ENCODE data around the gene FCHSD2.

Gene FCHSD2

DNA sequence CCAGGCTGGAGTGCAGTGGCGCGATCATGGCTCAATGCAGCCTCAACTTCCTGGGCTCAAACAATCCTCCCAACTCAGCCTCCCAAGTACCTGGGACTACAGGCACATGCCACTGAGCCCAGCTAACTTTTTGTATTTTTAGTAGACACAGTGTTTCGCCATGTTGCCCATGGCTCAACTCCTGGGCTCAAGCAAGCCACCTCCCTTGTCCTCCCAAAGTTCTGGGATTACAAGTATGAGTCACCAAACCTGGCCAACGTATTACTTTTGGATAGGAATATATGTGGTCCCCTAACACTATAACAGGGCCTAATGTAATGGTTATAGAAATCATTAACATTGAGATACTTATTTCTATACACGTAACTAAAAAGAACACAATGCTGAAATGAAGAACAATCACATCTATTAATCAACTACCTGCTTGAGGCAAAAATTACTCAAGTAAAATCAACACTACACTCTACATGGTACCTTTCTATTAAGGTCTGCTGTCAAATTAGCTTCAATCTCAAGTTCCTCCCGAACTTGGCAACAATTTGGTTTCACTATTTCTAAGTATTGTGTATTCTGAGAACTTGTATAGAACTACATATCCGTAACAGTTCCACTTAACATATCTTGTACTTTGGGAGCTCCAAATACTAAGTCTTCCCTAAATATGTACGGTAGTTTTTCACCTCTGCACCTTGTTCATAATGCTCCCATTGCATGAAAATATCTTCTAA, 124.9 kb downstream of the FCHSD2 start:
- TF ChIP-seq ZNF274 (IDR thresholded peaks at IDR 0.05; ENCODE audit: low read depth, low read length), result no peak
- H3K4me3 ChIP-seq (ENCODE audit: low read length), result no peak overlapping the region

DNA sequence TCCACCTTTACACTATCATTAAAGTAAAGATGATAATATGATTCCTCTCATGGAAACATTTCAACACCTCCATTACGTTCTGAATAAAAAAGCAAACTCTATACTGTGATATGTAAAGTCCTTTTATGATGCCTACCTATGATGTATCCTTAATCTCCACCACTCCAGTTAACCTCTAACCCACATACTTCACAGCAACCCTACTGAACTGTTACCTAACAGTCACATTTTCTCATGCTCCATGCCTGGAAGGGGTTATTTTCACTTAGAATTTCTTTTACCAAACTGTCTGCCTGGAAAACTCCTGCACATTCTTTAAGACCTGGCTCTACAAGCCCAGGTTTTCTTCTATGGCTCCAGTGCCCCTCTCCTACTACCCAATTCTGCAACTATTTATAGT, 129.1 kb downstream of the FCHSD2 start:
- TF ChIP-seq ZNF274 (IDR thresholded peaks at IDR 0.05; ENCODE audit: low read depth, low read length), result no peak
- H3K4me3 ChIP-seq (ENCODE audit: low read length), result no peak overlapping the region

DNA sequence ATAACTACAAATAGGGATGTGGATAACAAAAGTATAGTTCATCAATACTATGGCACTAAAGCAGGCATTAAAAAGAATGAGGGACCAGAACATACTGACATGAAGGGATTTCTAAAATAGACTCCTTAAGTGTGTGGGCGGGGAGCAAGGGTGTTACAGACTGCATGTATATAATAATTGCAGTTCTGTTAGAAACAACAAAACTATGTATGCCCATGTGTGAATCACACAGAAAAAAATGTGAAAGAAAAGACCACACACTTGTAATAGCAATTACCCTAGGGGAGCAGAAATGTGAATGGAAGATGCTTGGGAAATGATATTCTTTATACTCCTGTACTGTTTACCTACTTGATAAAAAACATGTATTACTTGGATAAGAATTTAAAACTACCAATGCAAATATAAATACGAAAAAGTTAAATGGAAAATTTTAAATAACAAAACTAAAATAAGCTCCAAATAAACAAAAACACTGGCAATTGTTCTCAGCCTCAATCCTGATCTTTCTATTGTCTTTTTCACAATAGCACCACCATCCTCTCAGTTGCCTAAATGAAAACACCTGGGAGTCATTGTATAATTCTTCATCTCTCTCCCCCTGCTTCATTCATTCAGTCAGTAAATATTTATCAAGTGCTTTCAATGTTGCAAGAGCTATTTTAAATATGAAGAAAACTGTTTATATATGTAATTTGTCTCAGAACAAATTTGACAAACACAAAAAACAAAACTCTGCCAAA, 129.8 kb downstream of the FCHSD2 start:
- H3K4me3 ChIP-seq (ENCODE audit: low read length), result no peak overlapping the region
- TF ChIP-seq ZNF274 (IDR thresholded peaks at IDR 0.05; ENCODE audit: low read depth, low read length), result no peak

DNA sequence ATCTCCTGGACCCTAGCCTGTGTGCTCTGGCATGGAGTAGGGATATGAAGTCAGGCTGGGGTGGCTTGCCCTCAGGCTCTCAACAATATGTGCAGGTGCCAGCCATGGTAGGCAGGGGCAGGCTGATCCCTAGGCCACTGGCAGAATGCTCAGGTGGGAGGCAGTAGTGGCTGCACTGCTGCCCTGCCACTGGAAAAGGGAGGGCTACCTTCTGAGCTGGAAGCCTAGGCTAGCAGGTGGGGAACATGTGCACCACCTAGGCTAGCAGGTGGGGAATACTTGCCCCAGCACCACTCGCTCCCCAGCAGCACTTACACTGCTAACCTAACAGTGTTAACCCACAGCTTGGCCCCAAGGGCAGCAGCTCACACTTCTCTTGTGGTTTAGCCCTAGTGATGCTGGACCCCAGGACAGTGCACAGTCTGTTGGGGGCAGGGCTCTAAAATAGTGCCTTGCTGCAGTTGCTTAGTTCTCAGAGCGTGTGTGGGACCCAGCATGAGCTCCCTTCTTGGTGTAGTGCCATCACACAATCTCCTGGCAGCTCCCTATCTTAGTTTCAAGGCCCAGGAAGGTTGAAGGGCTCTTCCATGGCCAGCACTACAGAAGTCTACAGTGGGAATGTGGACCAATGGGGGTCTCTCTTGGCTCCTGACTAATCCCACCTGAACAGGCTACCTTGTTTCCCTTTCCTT, 130.8 kb downstream of the FCHSD2 start:
- no peak overlapping the region for H3K4me3 ChIP-seq (ENCODE audit: low read length)
- TF ChIP-seq ZNF274 (IDR thresholded peaks at IDR 0.05; ENCODE audit: low read depth, low read length), result no peak

DNA sequence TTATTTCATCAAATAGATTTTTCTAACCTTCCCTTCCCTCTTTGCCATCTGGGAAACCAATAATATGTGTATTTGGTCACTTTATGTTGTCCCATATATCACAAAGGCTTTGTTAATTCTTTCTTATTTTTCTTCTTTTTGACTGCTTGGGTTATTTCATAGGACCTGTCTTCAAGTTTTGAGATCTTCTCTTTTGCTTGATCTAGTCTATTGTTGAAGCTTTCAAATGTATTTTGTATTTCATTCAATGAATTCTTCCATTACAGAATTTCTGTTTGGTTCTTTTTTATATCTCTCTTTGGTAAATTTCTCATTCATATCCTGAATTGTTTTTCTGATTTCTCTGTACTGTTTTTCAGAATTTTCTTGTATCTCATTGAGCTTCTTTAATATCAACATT, 132.1 kb downstream of the FCHSD2 start:
- TF ChIP-seq ZNF274 (IDR thresholded peaks at IDR 0.05; ENCODE audit: low read depth, low read length), result no peak
- H3K4me3 ChIP-seq (ENCODE audit: low read length), result no peak overlapping the region

DNA sequence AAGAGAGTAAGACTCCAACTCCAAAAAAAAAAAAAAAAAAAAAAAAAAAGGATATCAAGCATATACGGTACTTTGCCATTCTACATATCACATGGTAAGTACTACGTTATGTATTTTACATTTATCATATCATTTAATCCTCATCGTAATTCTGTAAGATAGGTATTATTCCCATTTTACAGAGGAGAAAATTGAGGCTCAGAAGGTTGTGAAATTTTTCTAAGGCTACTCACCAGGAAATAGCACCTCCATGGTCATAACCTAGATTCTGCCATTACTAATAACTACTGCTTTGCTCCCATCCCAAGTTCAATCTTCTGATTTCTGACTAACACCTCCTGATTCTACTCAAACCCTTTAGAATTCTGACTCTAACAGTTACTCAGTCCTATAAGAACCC, 138.0 kb downstream of the FCHSD2 start:
- no peak for TF ChIP-seq ZNF274 (IDR thresholded peaks at IDR 0.05; ENCODE audit: low read depth, low read length)

DNA sequence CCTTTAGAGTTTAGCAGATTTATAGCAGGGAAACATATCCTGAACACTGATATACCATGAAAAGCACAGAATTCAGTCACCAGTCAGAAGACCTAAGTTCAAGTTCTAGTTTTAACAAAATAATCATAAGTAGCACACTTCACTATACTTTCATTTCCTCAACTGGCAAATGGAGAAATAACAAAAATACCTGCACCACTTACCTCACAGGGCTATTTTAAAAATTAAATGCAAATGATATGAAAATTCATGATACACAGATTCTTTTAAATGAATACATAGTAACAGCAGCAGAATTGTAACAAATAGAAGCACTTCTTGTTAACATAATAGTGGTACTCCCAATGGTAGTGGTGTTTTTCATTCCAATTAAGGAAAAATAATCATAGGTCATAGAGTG, 139.0 kb downstream of the FCHSD2 start:
- no peak for TF ChIP-seq ZNF274 (IDR thresholded peaks at IDR 0.05; ENCODE audit: low read depth, low read length)

More for the DNA sequence above, 138.0 kb downstream of the FCHSD2 start:
- no peak overlapping the region for H3K4me3 ChIP-seq (ENCODE audit: low read length)

DNA sequence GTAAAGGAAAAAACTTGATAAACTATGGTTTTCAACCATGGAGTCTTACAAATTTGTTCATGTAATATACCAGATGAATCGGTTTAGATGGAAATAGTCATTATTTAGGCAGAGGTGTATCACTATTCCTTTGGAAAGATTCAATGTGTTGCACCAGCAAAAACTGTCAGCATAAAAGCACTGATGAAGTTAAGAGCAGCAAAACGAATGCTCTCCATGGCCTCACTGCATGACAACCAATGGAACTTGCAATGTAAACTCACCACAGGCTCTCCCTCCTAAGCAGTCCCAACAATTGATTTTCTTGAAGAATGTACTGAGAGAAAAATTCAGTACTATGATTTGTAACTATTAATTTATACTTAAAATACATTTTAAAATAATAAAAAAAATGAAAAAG, 139.9 kb downstream of the FCHSD2 start:
- H3K4me3 ChIP-seq (ENCODE audit: low read length), result no peak overlapping the region
- no peak for TF ChIP-seq ZNF274 (IDR thresholded peaks at IDR 0.05; ENCODE audit: low read depth, low read length)

More for the DNA sequence above, 139.0 kb downstream of the FCHSD2 start:
- no peak overlapping the region for H3K4me3 ChIP-seq (ENCODE audit: low read length)

DNA sequence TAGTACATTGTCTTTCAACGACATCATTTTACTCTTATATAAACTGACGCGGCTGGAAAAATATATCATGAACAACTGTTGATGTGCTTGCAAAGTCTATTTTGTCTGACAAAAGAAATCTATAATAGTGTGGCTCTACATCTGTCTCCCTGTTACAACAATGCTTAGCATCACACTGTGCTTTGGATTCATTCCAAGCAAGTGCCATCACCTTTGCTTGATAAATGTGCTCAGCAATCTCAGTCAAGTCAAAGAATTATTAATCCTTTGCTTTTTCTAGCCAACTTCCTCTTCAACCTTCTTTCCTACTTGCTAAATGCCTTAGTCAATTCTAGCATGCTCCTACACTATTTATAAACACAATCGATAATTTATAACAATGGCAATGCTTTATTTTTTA, 140.5 kb downstream of the FCHSD2 start:
- TF ChIP-seq ZNF274 (IDR thresholded peaks at IDR 0.05; ENCODE audit: low read depth, low read length), result no peak
- no peak overlapping the region for H3K4me3 ChIP-seq (ENCODE audit: low read length)

DNA sequence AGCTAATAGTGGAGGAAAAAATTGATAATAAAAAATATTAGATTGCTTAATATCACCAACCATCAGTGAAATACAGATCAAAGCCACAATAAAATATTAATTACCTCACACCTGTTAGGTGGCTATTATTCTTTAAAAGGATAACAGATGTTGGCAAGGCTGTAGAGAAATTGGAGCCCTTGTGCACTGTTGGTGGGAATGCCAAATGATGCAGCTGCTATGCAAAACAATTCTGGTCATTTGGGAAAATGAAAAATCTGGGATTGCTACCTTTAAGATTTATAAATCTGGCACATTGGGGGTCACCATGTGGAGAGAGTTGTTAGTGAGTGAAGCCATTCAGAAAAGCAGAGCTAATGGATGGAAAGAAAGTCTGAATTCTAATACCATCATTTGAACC, 143.4 kb downstream of the FCHSD2 start:
- no peak for TF ChIP-seq ZNF274 (IDR thresholded peaks at IDR 0.05; ENCODE audit: low read depth, low read length)
- H3K4me3 ChIP-seq (ENCODE audit: low read length), result no peak overlapping the region

DNA sequence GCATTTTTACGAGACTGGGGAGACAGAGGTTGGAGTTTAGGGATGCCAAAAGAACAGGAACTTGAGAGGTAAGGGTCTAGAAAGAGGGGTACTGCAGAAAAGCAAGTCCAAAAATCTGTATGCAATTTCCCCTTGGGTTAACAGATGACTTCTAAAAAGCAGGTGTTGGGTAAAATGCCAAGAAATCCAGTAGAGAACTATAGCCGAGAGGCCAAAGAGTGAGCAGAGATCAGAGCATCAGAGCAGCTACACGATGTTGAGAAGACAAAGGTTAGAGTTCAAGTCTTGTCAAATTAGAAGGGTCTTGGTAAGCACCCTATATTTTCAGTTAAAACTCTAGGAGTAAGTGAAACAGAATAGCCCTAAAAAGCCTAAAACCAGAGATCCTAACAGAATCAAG, 145.2 kb downstream of the FCHSD2 start:
- H3K4me3 ChIP-seq (ENCODE audit: low read length), result no peak overlapping the region
- TF ChIP-seq ZNF274 (IDR thresholded peaks at IDR 0.05; ENCODE audit: low read depth, low read length), result no peak

DNA sequence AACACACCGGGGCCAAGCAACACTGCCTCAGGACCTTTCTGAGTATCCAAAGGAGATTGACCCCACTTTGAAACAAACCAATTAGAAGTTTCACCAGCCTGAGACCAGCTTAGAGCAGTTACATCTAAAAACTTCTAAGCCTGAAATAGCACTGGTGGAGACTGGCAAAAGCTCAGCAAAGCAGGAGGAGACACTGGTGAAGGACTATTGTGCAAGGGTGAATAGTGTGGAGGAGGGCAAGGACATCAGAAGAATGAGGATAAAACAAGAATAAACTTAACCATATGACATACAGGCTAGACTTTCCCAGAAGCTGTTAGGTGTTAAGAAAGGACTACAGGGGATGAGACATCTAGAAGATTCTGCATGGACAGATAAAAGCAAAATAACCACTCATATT, 152.4 kb downstream of the FCHSD2 start:
- H3K4me3 ChIP-seq (ENCODE audit: low read length), result no peak overlapping the region
- no peak for TF ChIP-seq ZNF274 (IDR thresholded peaks at IDR 0.05; ENCODE audit: low read depth, low read length)

DNA sequence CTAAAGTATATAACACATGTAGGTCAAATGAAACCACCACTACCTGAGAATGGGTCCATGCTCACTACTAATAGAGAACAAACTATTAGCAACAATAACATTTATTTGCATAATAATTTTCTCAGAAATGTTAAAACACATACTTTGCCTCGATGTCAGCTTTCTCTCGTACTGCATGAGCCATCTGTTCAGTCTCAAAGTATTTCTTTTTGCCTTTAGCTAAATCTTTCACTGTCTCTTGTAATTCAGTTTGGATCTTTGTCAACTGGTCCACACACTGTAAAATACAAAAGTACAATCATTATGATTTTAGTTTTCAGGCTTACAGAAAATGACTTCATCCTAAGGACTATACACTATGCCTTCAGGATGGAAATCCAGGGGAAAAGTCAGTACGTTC, 153.3 kb downstream of the FCHSD2 start:
- TF ChIP-seq ZNF274 (IDR thresholded peaks at IDR 0.05; ENCODE audit: low read depth, low read length), result no peak
- H3K4me3 ChIP-seq (ENCODE audit: low read length), result no peak overlapping the region

DNA sequence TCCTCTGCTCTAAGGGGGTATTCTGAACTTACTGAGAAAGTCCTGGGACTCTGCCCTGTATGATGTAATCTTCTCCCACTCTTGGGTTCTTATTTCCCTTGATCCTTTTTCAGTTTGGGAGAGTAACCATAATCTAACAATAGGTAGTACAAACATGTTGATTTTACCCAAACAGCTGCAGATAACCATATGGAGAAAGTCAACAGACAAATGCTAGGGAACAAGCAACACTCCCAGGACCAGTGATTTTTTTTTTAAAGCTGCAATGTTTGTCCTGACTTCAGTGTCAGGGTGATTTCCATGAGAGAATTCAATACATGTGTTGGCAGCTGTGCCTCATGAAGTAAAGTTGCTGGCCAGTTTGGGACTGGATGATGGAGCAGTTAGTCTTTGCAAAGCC, 156.5 kb downstream of the FCHSD2 start:
- no peak overlapping the region for H3K4me3 ChIP-seq (ENCODE audit: low read length)
- TF ChIP-seq ZNF274 (IDR thresholded peaks at IDR 0.05; ENCODE audit: low read depth, low read length), result no peak
